A549 (cell line): Measurements from ENCODE around the gene FSTL4. TPM values are rescaled to one million over a fixed set of nuclear protein-coding genes. Genes with fewer than 3 reads are reported as not detected.

Source experiments
- ATAC-seq, 2 experiments: fragments of 200-7000 bp in 1 of 2; fragments of >200 bp in 1 of 2; cut with Nextera tagmentation in 1 of 2; cut with Tn5 transposase in 1 of 2; 3 replicates each; pipeline versions ENCODE4 v1.8.0 to v1.9.1; 2018 to 2020; ENCODE audit warnings: mild to moderate bottlenecking in 1 of 2, moderate library complexity in 1 of 2
- CTCF ChIA-PET: fragments of 300-600 bp; sonication (Branson Sonifier 250); formaldehyde crosslinking; extraction: SDS; loops from one replicate; lab custom pipeline; 2021; ENCODE audit warnings: antibody characterized with exemption, inconsistent platforms; lab: Yijun Ruan, JAX
- POLR2A ChIA-PET: fragments of 350-600 bp; formaldehyde crosslinking; extraction: SDS; loops from one replicate; lab custom pipeline; 2021; ENCODE audit warnings: antibody characterized with exemption, inconsistent platforms; lab: Yijun Ruan, JAX
- DNase-seq, 2 experiments: peaks; one replicate each; pipeline versions ENCODE4 v3.0.0 to v3.0.0-alpha.2; 2011 to 2016; ENCODE audit warnings: low read depth in 1 of 2, low spot score in 1 of 2
- FAIRE-seq: peaks from 2 replicates; lab custom pipeline; 2011; peaks lifted over from hg19 to GRCh38; lab: Jason Lieb, UNC
- H3K27ac ChIP-seq, 2 experiments: fragments of >200 bp; sonication (Bioruptor Twin); formaldehyde crosslinking; 3 replicates each; pipeline ENCODE4 v1.5.1; 2016 to 2017
- H3K4me1 ChIP-seq: fragments of >200 bp; sonication (Bioruptor Twin); formaldehyde crosslinking; 3 replicates; pipeline ENCODE4 v1.6.1; 2016
- H3K4me2 ChIP-seq: fragments of >200 bp; sonication (Bioruptor Twin); formaldehyde crosslinking; 3 replicates; pipeline ENCODE4 v1.6.1; 2016
- H3K4me3 ChIP-seq: fragments of >200 bp; sonication (Bioruptor Twin); formaldehyde crosslinking; 3 replicates; pipeline ENCODE4 v1.5.1; 2016
- H3K9me3 ChIP-seq: fragments of >200 bp; sonication (Bioruptor Twin); formaldehyde crosslinking; 3 replicates; pipeline ENCODE4 v1.6.1; 2016
- CBX2 ChIP-seq: fragments of 200-600 bp; sonication (generic); IDR thresholded peaks from 2 replicates; pipeline ENCODE4 v1.6.1; 2016; ENCODE audit warnings: low read depth, mild to moderate bottlenecking, borderline replicate concordance
- CTCF ChIP-seq: fragments of >200 bp; sonication (Bioruptor Twin); formaldehyde crosslinking; IDR thresholded peaks from 3 replicates; pipeline ENCODE4 v1.5.1; 2016
- EP300 ChIP-seq, 2 experiments: fragments of >200 bp; sonication (Bioruptor Twin); formaldehyde crosslinking; IDR thresholded peaks; 2 replicates in 1 of 2; 3 replicates in 1 of 2; pipeline ENCODE4 v1.6.1; 2016 to 2017
- ESRRA ChIP-seq: fragments of 150-350 bp; IDR thresholded peaks from 2 replicates; pipeline ENCODE4 v1.6.1; 2014; ENCODE audit warnings: mild to moderate bottlenecking, low read length, borderline replicate concordance
- FOSL2 ChIP-seq, 2 experiments: fragments of 450-650 bp in 1 of 2; fragments of >200 bp in 1 of 2; sonication (Bioruptor Twin) in 1 of 2; formaldehyde crosslinking; IDR thresholded peaks; 2 replicates each; pipeline versions ENCODE4 v1.5.0 to v1.6.1; 2016 to 2020; ENCODE audit warnings: mild to moderate bottlenecking in 1 of 2, moderate library complexity in 1 of 2
- HDAC2 ChIP-seq: fragments of 200-600 bp; sonication (generic); IDR thresholded peaks from 2 replicates; pipeline ENCODE4 v1.6.1; 2016
- HES2 ChIP-seq: fragments of >200 bp; sonication (Bioruptor Twin); formaldehyde crosslinking; IDR thresholded peaks from 2 replicates; pipeline ENCODE4 v1.6.1; 2016
- HEYL ChIP-seq: fragments of 250-450 bp; sonication (Bioruptor Pico); IDR thresholded peaks from 2 replicates; pipeline ENCODE4 v1.8.0; 2021; ENCODE audit warnings: mild to moderate bottlenecking, moderate library complexity
- HOXA7 ChIP-seq: fragments of 250-450 bp; sonication (Bioruptor Pico); IDR thresholded peaks from 2 replicates; pipeline ENCODE4 v1.5.0; 2020; ENCODE audit warnings: mild to moderate bottlenecking, moderate library complexity
- JUNB ChIP-seq: fragments of >200 bp; sonication (Bioruptor Twin); formaldehyde crosslinking; IDR thresholded peaks from 2 replicates; pipeline ENCODE4 v1.6.1; 2016
- KDM1A ChIP-seq: fragments of 200-600 bp; sonication (generic); IDR thresholded peaks from 2 replicates; pipeline ENCODE4 v1.6.1; 2016; ENCODE audit warnings: low read depth, mild to moderate bottlenecking
- KDM5A ChIP-seq: fragments of 200-600 bp; sonication (generic); IDR thresholded peaks from 2 replicates; pipeline ENCODE4 v1.6.1; 2016; ENCODE audit warnings: antibody characterized with exemption, mild to moderate bottlenecking
- MAFK ChIP-seq: fragments of 450-650 bp; IDR thresholded peaks from 2 replicates; pipeline ENCODE4 v1.6.1; 2014; ENCODE audit not compliant: partially characterized antibody
- NPAS2 ChIP-seq: fragments of 250-450 bp; sonication (Bioruptor Pico); IDR thresholded peaks from 2 replicates; pipeline ENCODE4 v1.8.0; 2022; ENCODE audit warnings: mild to moderate bottlenecking, moderate library complexity, borderline replicate concordance
- POLR2AphosphoS2 ChIP-seq: conservative IDR thresholded peaks from 2 replicates; pipeline ENCODE4 v1.6.1; 2012; ENCODE audit warnings: low read length, improper control_type of control experiment, inconsistent platforms
- REST ChIP-seq: fragments of 200-600 bp; sonication (generic); IDR thresholded peaks from 2 replicates; pipeline ENCODE4 v1.6.1; 2016; ENCODE audit warnings: antibody characterized with exemption, mild to moderate bottlenecking, moderate library complexity
- RFX5 ChIP-seq: fragments of 450-650 bp; IDR thresholded peaks from 2 replicates; pipeline ENCODE4 v1.7.1; 2014; ENCODE audit warnings: antibody characterized with exemption, mild to moderate bottlenecking, moderate library complexity
- SMC3 ChIP-seq: fragments of >200 bp; sonication (Bioruptor Twin); formaldehyde crosslinking; IDR thresholded peaks from 3 replicates; pipeline ENCODE4 v1.6.1; 2018; ENCODE audit warnings: inconsistent platforms
- TP53 ChIP-seq: fragments of 250-450 bp; sonication (Bioruptor Pico); IDR thresholded peaks from 2 replicates; pipeline ENCODE4 v1.5.0; 2021; ENCODE audit warnings: mild to moderate bottlenecking, moderate library complexity
- USF2 ChIP-seq: fragments of 450-650 bp; IDR thresholded peaks from 2 replicates; pipeline ENCODE4 v1.6.1; 2014; ENCODE audit warnings: antibody characterized with exemption
- ZSCAN20 ChIP-seq: fragments of 250-450 bp; sonication (Bioruptor Pico); IDR thresholded peaks from 2 replicates; pipeline ENCODE4 v1.8.0; 2022; ENCODE audit warnings: mild to moderate bottlenecking, moderate library complexity
- WGBS: methylation state at CpG from one replicate; pipeline ENCODE4 v1.1.6; 2017; ENCODE audit errors: missing lambda C conversion rate; 5-methylcytosine and 5-hydroxymethylcytosine counted together
- polyA plus RNA-seq, 4 experiments: library from polyadenylated mRNA; depleted of rRNA in 3 of 4; stranded (reverse); fragments of >200 nt; fragmentation: RNase III in 1 of 4; extraction: RNeasy Plus Mini Kit Qiagen cat#74134 plus additional on column Dnase treatment in 1 of 4; gene quantifications; 2 replicates in 3 of 4; 3 replicates in 1 of 4; pipeline ENCODE4 v1.2.3, GENCODE V29; 2011 to 2017
- TF ChIP-seq, protein P1 (sequence below): fragments of 250-450 bp; sonication (Bioruptor Pico); IDR thresholded peaks from 2 replicates; pipeline ENCODE4 v1.5.0; 2021; ENCODE audit warnings: mild to moderate bottlenecking, moderate library complexity, borderline replicate concordance
- TF ChIP-seq, protein P2 (sequence below): fragments of >200 bp; sonication (Bioruptor Twin); formaldehyde crosslinking; IDR thresholded peaks from 3 replicates; pipeline ENCODE4 v1.6.1; 2016

Gene FSTL4
- polyA plus RNA-seq, 2 of the 4 experiments (the other 2 are of a cell fraction) = 1.6 to 1.8 TPM

- ChIA-PET CTCF (interaction anchor here (1.3 to 1.5 kb wide), 2 partner anchors 43 to 94 kb away, joined by 4 to 6 read pairs; no protein-coding TSS in a partner anchor), POLR2A (interaction anchor here (0.6 kb wide), 1 partner anchor 890 kb away, joined by 6 read pairs; no protein-coding TSS in a partner anchor)
- Histone ChIP-seq H3K4me1 (peaks cover 16% of the 10 kb centered on the region), H3K4me2 (no peak overlapping the region; the same call in 2 of the 3 replicates), H3K27ac (no peak overlapping the region), H3K9me3 (peaks cover 10% of the 10 kb centered on the region; the same call in 2 of the 3 replicates), H3K4me3 (no peak overlapping the region)
- ATAC-seq = no peak
- no peak for FAIRE-seq
- WGBS = 49% methylated on average over 4 of the region's 4 CpGs
- TF ChIP-seq SMC3 (no peak), CTCF (no peak), KDM5A (no peak), HOXA7 (CRISPR knock-in tag) (no peak), REST (no peak), HES2 (no peak), ESRRA (no peak), MAFK (no peak)
- TF ChIP-seq, protein P1, sequence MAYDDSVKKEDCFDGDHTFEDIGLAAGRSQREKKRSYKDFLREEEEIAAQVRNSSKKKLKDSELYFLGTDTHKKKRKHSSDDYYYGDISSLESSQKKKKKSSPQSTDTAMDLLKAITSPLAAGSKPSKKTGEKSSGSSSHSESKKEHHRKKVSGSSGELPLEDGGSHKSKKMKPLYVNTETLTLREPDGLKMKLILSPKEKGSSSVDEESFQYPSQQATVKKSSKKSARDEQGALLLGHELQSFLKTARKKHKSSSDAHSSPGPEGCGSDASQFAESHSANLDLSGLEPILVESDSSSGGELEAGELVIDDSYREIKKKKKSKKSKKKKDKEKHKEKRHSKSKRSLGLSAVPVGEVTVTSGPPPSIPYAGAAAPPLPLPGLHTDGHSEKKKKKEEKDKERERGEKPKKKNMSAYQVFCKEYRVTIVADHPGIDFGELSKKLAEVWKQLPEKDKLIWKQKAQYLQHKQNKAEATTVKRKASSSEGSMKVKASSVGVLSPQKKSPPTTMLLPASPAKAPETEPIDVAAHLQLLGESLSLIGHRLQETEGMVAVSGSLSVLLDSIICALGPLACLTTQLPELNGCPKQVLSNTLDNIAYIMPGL (CRISPR knock-in tag) = no peak
- DNase-seq = no peak
Measured at GRCh38 chr5:133205204-133205603, 407.1 kb downstream of the FSTL4 start.

DNA sequence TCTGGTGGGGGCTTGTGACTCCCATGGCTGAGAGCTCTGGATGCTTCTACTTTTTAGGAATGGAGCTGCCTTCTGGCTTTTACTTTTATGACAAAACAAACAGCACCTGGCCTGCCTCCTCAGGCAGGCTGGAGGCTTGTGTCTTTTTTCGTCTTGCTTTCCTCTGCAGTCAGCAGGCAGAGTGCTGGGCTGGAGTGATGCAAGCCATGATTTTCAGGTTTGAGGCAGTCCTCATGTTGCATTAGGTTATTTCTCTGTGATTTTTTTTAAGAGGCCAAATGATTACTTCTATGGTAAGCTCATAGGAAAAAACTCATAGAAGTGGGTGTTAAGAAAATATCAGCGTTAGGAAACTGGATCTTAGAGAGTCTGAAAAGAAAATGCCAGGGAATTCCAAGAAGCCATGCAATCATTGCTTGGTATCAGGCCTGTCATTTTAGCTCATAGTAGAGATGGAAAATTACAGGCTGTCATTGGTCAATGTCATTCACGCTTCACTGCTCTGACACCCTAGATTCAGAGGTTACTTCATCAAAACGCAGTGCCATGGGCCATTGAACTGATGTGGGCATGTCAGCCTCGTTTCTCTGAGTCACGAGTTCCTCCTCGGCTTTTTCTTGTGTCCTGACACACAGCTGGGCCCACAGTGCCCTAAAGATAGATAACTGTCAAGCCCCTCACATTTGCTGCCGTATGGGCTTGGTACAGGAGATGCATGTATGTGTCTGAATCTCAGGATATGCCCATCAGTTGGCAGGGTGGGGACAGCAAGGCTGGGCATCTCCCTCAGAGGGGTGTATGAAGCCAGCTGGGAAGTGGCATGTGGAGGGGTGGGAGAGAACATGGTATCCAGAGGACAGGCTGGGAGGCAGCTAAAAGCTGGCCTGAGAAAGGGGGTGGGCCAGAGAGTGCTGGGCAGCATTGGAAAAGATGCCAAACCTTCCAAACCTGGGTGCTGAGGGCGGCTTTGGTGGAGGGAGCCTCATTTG, 408.7 kb downstream of the FSTL4 start:
- CTCF ChIA-PET = interaction anchor here (0.9 to 1.3 kb wide), 3 partner anchors 84 to 197 kb away, joined by 3 to 4 read pairs (median 3); no protein-coding TSS in a partner anchor
- Histone ChIP-seq H3K4me1 (peaks cover 16% of the 10 kb centered on the region), H3K4me3 (no peak overlapping the region), H3K9me3 (peaks cover 10% of the 10 kb centered on the region; the same call in 2 of the 3 replicates), H3K27ac (no peak overlapping the region), H3K4me2 (no peak overlapping the region)
- no peak for FAIRE-seq
- POLR2A ChIA-PET = interaction anchor here (0.6 kb wide), 1 partner anchor 97 kb away, joined by 3 read pairs; no protein-coding TSS in a partner anchor
- WGBS = 81% methylated on average over 9 of the region's 9 CpGs
- DNase-seq = no peak
- no peak for ATAC-seq
- TF ChIP-seq ESRRA (no peak), HEYL (no peak), EP300 (IDR thresholded peaks at IDR 0.05) (no peak), HDAC2 (no peak), FOSL2 (IDR thresholded peaks at IDR 0.05) (no peak), FOSL2 (CRISPR knock-in tag; IDR thresholded peaks at IDR 0.05) (no peak), JUNB (no peak), POLR2AphosphoS2 (no peak), ZSCAN20 (CRISPR knock-in tag) (no peak), TP53 (no peak), HOXA7 (CRISPR knock-in tag) (no peak), USF2 (no peak), KDM1A (no peak), CBX2 (no peak), RFX5 (no peak), NPAS2 (no peak)
- TF ChIP-seq, protein P2, sequence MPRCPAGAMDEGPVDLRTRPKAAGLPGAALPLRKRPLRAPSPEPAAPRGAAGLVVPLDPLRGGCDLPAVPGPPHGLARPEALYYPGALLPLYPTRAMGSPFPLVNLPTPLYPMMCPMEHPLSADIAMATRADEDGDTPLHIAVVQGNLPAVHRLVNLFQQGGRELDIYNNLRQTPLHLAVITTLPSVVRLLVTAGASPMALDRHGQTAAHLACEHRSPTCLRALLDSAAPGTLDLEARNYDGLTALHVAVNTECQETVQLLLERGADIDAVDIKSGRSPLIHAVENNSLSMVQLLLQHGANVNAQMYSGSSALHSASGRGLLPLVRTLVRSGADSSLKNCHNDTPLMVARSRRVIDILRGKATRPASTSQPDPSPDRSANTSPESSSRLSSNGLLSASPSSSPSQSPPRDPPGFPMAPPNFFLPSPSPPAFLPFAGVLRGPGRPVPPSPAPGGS = no peak
